GM21576 (cell line): Measurements from ENCODE around the gene YJEFN3.

Experiments used
- ATAC-seq: cut with Tn5 transposase; IDR thresholded peaks from one replicate; pipeline ENCODE4 v1.9.1; 2021; ENCODE audit warnings: mild to moderate bottlenecking, moderate library complexity; ENCODE audit not compliant: unreplicated experiment

Gene YJEFN3

GRCh38 chr19:19515642-19516519 is 12.8 kb upstream of the YJEFN3 start, which contains the start of gene NDUFA13:
Gene NDUFA13, plus strand, starts transcription at chr19:19516225. Its CDS starts 14 bp downstream, at chr19:19516239.
- peak; percentile 93 for ATAC-seq

GRCh38 chr19:19517235-19517619 is 11.5 kb upstream of the YJEFN3 start:
- ATAC-seq, result no peak

GRCh38 chr19:19520989-19521388 is 7.7 kb upstream of the YJEFN3 start:
- no peak for ATAC-seq

- ATAC-seq, result no peak
These were observed 5.5 kb upstream of the YJEFN3 start for GRCh38 chr19:19523177-19523576.

GRCh38 chr19:19524053-19524452 is 4.7 kb upstream of the YJEFN3 start:
- no peak for ATAC-seq

- no peak for ATAC-seq
These were observed 2.9 kb upstream of the YJEFN3 start for GRCh38 chr19:19525611-19526380.

GRCh38 chr19:19526581-19527370 is 1.9 kb upstream of the YJEFN3 start:
- no peak for ATAC-seq

- ATAC-seq, result no peak
These were observed 1.4 kb upstream of the YJEFN3 start for GRCh38 chr19:19527371-19527656.

GRCh38 chr19:19527674-19528625 is 761 bp upstream of the YJEFN3 start:
- no peak for ATAC-seq

- ATAC-seq, result no peak
These were observed 1.2 kb downstream of the YJEFN3 start for GRCh38 chr19:19529783-19530422.

GRCh38 chr19:19530423-19530804 is 1.7 kb downstream of the YJEFN3 start:
- no peak for ATAC-seq

- ATAC-seq, result no peak
These were observed 2.2 kb downstream of the YJEFN3 start for GRCh38 chr19:19530889-19531288.

- ATAC-seq, result no peak
These were observed 3.5 kb downstream of the YJEFN3 start for GRCh38 chr19:19531951-19532805.

- ATAC-seq, result no peak
These were observed 4.3 kb downstream of the YJEFN3 start for GRCh38 chr19:19532806-19533701.

GRCh38 chr19:19533841-19534240 is 5.1 kb downstream of the YJEFN3 start:
- ATAC-seq, result no peak

GRCh38 chr19:19534556-19535265 is 6.0 kb downstream of the YJEFN3 start:
- ATAC-seq, result no peak
